ENCODE data around the gene CTNNBL1. TPM values are rescaled to one million over a fixed set of nuclear protein-coding genes. Genes with fewer than 3 reads are reported as not detected.

Gene CTNNBL1
- total RNA-seq, 1 donor from 2014 or later = 33.3 TPM

- intact Hi-C loops (cut with DNase I) = no loop called here
- no peak overlapping the region for H3K27ac ChIP-seq
- TF ChIP-seq, protein P1, sequence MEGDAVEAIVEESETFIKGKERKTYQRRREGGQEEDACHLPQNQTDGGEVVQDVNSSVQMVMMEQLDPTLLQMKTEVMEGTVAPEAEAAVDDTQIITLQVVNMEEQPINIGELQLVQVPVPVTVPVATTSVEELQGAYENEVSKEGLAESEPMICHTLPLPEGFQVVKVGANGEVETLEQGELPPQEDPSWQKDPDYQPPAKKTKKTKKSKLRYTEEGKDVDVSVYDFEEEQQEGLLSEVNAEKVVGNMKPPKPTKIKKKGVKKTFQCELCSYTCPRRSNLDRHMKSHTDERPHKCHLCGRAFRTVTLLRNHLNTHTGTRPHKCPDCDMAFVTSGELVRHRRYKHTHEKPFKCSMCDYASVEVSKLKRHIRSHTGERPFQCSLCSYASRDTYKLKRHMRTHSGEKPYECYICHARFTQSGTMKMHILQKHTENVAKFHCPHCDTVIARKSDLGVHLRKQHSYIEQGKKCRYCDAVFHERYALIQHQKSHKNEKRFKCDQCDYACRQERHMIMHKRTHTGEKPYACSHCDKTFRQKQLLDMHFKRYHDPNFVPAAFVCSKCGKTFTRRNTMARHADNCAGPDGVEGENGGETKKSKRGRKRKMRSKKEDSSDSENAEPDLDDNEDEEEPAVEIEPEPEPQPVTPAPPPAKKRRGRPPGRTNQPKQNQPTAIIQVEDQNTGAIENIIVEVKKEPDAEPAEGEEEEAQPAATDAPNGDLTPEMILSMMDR (IDR thresholded peaks at IDR 0.05) = no peak
Observed at GRCh38 chr20:37734228-37734985, 40.6 kb downstream of the CTNNBL1 start.

DNA sequence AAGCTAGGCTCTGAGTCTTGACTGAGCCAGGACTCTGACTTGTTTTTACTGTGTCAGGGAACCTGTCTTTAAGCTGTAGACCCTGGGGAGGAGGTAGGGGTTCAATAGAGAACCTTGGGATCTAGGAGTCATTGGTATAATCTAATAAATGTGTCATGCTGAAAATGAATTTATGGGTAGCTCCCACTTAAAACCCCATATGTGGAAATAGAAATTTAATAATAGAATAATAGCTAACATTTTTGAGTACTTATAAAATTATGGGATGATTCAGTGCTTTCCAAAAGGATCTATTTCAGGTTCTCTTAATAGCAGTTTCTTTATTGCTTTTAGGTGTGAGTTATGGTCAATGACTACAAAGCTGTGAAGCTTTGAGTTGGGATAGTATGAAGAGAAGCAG is 41.7 kb downstream of the CTNNBL1 start:
- H3K4me1 ChIP-seq = no peaks in the 10 kb centered on the region
- H3K9me3 ChIP-seq = no peaks in the 10 kb centered on the region
- H3K36me3 ChIP-seq = peaks cover 24 to 54% of the 10 kb centered on the region in 2 donors
- intact Hi-C loops (cut with DNase I) = no loop called here
- H3K27ac ChIP-seq = no peak overlapping the region
- no peak overlapping the region for H3K4me3 ChIP-seq
- no peak for DNase-seq (ENCODE audit: low spot score in 2 of 2)
- no peaks in the 10 kb centered on the region for H3K27me3 ChIP-seq
- TF ChIP-seq, protein P1 (IDR thresholded peaks at IDR 0.05) = no peak

More at GRCh38 chr20:37734228-37734985, 40.6 kb downstream of the CTNNBL1 start:
- H3K27me3 ChIP-seq = no peaks in the 10 kb centered on the region
- no peaks in the 10 kb centered on the region for H3K4me1 ChIP-seq
- no peak for DNase-seq (ENCODE audit: low spot score in 2 of 2)
- H3K36me3 ChIP-seq = peaks cover 24 to 51% of the 10 kb centered on the region in 2 donors
- no peaks in the 10 kb centered on the region for H3K9me3 ChIP-seq
- no peak overlapping the region for H3K4me3 ChIP-seq

- TF ChIP-seq, protein P1 (IDR thresholded peaks at IDR 0.05) = no peak
- Histone ChIP-seq H3K36me3 (peaks cover 24 to 54% of the 10 kb centered on the region in 2 donors), H3K4me1 (no peaks in the 10 kb centered on the region), H3K27ac (no peak overlapping the region), H3K27me3 (no peaks in the 10 kb centered on the region), H3K4me3 (no peak overlapping the region), H3K9me3 (no peaks in the 10 kb centered on the region)
- intact Hi-C loops (cut with DNase I) = no loop called here
- DNase-seq (ENCODE audit: low spot score in 2 of 2) = no peak
Observed at GRCh38 chr20:37736132-37736531, 42.3 kb downstream of the CTNNBL1 start.

- H3K4me3 ChIP-seq = no peak overlapping the region
- TF ChIP-seq, protein P1 (IDR thresholded peaks at IDR 0.05) = no peak
- no peak for DNase-seq (ENCODE audit: low spot score in 2 of 2)
- H3K36me3 ChIP-seq = peaks cover 24 to 50% of the 10 kb centered on the region in 2 donors
- H3K4me1 ChIP-seq = peaks cover 0 to 4% of the 10 kb centered on the region in 2 donors
- H3K27me3 ChIP-seq = no peaks in the 10 kb centered on the region
- no peak overlapping the region for H3K27ac ChIP-seq
- H3K9me3 ChIP-seq = no peaks in the 10 kb centered on the region
- intact Hi-C loops (cut with DNase I) = no loop called here
Observed at GRCh38 chr20:37737826-37738420, 44.1 kb downstream of the CTNNBL1 start.

DNA sequence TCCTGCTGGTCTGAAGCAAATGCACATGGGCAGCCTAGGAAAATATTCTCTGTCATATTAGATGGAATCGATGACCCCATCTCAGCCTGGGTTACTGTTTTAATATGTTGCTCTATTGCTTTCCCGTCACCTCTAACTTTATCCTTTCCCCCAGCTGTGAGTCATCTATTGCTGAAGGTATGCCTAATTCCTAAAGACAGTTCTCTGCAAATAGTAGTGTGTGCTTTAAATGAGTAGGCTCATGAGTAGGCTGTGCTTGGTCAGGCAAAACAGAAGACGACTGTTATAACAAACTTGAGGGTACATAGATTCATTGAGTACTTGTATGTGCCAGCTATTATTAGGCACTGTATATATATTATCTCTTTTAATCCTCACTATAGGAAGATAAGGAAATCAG is 47.2 kb downstream of the CTNNBL1 start:
- H3K4me1 ChIP-seq = peaks cover 0 to 4% of the 10 kb centered on the region in 2 donors
- no peaks in the 10 kb centered on the region for H3K27me3 ChIP-seq
- no peak overlapping the region for H3K27ac ChIP-seq
- no peak for DNase-seq (ENCODE audit: low spot score in 2 of 2)
- intact Hi-C loops (cut with DNase I) = no loop called here
- TF ChIP-seq, protein P1 (IDR thresholded peaks at IDR 0.05) = no peak
- peaks cover 21 to 39% of the 10 kb centered on the region in 2 donors for H3K36me3 ChIP-seq
- H3K9me3 ChIP-seq = no peaks in the 10 kb centered on the region
- no peak overlapping the region for H3K4me3 ChIP-seq
